ENCODE data around the gene UBXN7.
"Not testable (repeated sequence)": the region's sequence is repeated elsewhere in the genome, so short reads cannot be mapped to it uniquely, and the experiment has no call there.

UBXN7 gene

DNA sequence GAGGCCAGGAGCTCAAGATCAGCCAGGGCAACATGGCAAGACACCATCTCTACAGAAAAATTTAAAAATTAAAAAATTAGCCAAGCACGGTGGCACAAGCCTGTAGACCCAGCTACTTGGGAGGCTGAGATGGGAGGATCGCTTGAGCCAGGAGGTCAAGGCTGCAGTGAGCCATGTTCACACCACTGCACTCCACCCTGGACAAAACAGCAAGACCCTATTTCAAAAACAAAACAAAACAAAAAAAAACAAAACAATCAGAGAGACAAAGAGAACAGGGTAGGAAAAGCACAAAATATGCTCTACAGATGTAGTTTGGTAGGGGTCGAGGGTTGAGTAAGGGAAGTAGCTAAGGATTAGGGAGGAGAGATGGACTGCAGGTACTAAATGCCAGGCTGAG is 117.6 kb downstream of the UBXN7 start:
- no peak for DNase-seq

DNA sequence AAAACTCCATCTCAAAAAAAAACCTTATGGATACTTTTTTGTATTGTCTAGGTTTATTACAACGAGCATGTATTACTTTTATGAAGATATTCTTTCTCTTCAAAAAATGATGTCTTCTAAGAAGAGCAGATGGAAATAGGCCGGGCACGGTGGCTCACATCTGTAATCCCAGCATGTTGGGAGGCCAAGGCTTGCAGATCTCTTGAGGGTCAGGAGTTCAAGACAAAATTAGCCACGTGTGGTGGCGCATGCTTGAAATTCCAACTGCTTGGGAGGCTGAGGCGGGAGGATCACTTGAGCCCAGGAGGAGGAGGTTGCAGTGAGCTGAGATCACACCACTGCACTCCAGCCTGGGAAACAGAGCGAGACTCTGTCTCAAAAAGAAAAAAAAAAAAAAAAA is 118.1 kb downstream of the UBXN7 start:
- DNase-seq, result not testable (repeated sequence)

DNA sequence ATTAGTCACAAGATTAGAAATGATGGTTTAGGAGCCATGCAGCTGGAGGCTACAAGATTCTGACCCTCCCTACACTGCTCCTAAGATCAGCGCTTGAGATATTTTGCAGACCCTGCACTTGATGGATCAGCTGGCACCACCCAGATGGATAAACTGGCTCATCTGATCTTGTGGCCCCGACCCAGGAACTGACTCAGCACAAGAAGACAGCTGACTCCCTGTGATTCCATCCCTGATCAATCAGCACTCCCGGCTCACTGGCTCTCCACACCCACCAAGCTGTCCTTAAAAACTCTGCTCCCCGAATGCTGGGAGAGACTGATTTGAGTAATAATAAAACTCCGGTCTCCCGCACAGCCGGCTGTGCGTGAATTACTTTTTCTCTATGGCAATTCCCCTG is 129.3 kb downstream of the UBXN7 start:
- DNase-seq, result not testable (repeated sequence)

DNA sequence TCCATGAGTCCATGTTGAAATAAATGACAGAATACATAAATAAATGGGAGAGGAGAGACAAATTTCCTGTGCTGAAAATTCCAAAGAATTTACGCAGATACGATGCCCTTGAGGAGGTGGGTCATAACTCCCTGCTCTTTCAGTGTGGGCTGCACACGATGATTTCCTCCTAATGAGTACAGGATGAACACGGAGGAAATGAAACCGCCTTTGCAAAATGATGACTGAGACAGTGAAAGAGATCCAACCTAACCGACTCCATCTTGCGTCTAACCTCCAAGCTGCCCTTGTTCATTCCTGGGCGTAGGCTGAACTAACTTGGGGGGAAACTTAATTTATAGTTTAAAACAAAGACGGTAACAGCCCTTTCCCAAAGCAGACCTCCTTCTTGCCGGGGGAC is 129.7 kb downstream of the UBXN7 start:
- not testable (repeated sequence) for DNase-seq

DNA sequence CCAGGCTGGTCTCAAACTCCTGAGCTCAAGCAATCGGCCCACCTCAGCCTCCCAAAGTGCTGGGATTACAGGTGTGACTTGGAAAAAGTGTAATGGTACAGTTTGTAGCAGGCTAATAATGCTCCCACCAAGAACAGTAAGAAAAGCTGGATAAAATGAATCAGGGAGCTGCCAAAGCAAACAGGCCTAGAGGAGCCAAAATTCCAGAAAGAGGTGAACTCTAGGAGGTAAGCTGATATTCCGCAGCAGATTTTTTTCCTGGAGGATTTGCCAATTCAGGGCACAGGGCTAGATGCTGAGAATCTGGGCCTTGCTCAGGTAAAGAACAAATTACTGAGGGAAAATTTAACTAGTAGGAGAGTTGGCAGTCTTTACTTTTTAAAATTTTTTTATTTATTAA is 133.7 kb downstream of the UBXN7 start:
- DNase-seq, result no peak
